DMS53 (cell line): ENCODE results near the gene KCNK1.
"Not testable (repeated sequence)": the region's sequence is repeated elsewhere in the genome, so short reads cannot be mapped to it uniquely, and the experiment has no call there.

Experiments used
- DNase-seq: peaks from one replicate; lab custom pipeline; 2025; lab: John Stamatoyannopoulos, UW

Gene KCNK1

DNA sequence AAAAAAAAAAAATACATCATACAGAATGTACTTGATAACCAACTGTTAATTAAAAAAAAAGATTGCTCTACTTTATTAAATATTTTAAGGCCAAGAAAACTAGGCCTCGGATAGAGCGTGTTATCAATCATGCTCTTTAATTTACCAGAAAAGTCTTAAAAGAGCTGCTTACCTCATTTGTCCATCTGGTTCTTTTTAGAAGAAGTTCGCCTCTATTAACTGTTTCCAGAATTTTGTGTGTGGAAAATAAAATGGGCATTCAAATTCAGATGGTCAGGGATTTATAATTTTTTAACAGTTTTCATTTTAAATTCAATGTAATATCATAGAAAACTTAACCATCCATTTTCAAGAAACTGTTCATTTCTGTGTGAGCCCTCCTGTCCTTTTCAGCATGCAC, 53.8 kb downstream of the KCNK1 start:
- no peak for DNase-seq

DNA sequence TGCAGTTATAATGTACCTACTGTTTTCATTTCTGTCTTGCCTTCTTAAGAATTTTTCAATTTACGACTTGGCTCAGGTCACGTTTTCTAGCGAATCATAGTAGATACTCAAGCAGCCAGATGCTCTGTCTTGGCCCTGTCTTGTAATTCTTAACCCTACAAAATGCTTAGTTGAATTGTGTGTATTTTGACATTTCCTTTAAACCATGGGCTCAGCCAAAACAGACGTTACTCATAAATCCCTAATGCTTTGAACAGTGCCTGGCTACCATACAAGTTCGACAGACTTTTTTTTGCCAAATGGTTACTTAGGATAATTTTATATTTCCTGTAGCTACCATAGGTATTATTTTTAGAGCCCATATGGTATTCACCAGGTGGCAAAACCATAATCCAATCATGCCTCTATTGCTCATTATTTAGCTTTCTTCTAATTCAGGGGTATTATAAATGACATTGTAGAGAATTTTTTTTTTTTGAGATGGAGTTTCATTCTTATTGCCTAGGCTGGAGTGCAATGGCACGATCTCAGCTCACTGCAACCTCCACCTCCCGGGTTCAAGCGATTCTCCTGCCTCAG, 54.3 kb downstream of the KCNK1 start:
- no peak for DNase-seq

DNA sequence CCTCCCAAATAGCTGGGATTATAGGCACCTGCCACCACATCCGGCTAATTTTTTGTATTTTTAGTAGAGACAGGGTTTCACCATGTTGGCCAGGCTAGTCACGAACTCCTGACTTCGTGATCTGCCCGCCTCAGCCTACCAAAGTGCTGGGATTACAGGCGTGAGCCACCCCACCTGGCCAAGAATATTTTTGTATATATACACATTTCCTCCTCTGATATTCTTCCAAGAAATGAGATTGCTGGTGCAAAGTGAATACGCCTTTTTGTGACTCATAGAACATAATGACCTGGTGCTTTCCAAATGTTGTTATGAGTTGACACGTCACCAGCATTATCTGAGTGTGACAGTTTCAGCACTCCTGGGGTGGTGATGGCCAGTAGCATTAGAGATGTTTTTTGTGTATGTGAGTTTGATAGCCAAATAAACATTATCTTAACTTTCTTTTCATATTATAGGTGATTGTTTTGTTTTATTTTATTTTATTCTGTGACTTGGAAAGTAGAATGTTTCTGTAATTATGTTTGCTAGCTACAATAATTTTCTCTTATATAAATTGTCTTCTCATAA, 54.9 kb downstream of the KCNK1 start:
- DNase-seq, result peak; percentile 8

DNA sequence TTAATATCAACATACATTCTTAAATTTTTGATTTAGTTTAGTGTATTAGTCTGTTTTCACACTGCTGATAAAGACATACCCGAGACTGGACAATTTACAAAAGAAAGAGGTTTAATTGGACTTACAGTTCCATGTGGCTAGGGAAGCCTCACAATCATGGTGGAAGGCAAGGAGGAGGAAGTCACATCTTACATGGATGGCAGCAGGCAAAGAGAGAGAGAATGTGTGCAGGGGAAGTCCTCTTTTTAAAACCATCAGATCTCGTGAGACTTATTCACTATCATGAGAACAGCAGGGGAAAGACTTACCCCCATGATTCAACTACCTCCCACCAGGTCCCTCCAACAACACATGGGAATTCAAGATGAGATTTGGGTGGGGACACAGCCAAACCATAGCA, 56.5 kb downstream of the KCNK1 start:
- DNase-seq, result not testable (repeated sequence)

DNA sequence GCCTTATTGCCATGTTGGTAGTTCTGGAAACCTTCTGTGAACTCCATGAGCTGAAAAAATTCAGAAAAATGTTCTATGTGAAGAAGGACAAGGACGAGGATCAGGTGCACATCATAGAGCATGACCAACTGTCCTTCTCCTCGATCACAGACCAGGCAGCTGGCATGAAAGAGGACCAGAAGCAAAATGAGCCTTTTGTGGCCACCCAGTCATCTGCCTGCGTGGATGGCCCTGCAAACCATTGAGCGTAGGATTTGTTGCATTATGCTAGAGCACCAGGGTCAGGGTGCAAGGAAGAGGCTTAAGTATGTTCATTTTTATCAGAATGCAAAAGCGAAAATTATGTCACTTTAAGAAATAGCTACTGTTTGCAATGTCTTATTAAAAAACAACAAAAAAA, 57.4 kb downstream of the KCNK1 start:
- DNase-seq, result no peak

DNA sequence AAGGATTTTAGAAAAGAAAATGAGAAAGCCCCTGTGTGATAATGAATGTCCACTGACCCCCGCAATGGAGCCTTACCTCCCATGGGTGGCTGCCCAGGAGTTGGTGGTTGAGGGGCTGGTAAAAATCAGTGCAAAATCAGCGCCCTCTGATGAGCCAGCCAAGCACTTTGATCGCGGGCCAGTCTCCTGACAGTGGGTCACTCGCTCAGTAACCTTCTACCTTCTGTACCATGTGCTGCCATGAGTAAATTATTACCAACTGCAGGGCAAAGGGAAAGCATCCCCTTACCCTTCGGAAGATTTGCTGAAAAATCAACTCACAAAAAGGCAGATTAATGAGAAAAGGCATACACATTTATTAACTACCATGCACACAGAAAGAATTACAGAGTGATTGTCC, 58.8 kb downstream of the KCNK1 start:
- DNase-seq, result no peak

DNA sequence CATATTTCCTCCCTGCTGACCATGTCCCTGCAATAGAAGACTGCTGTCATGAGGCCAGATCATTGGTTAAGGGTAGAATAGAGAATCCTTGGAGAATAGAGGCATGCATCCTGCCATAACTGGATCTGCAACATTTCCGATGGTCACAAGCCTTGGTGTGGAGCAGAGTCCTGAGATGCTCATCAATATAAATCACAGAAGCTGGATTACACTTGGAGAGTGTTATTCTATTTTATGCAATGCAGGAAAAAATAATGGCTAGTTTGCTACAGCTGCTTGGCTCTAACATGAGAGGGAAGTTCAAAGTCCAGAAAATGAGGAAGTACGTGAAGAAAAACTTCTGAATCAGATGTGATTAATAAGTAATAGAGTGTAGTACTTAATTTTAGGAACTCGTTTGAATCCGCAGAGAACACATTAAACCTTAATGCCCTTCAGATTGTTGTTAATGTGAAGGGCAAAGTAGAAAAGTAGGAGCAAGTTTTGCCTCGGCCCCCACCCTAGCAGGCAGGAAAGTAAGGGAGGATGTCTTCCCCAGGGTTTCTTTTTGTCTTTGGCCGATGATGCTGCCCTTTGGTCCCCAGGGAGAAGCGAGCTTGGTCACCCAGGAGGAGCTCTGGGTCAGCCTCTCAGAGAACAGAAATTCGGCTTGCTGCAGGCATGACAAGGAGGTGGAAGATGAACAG, 59.5 kb downstream of the KCNK1 start:
- DNase-seq, result peak; percentile 65

DNA sequence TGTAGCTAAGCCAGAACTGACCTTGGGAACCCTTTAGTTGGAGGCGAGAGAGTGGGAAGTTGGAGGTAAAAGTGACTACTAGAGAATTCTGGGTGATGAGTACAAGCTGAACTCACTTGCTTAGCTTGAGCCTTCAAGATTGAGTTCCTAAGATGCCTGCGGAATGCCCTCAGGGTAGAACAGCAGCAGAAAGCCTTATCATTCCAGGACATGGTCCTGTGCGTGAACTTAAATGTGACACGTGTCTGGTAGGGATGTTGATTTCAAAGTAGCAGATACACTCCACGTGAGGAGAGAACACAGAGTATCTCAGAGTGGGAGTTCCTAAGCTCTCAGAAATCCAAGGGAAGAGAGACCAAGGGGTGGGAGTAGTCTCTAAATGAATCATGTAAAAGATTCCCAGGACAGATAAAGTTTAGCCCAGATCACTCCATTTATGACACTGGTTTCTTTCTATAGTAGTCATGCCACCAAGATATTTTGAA, 60.1 kb downstream of the KCNK1 start:
- no peak for DNase-seq

DNA sequence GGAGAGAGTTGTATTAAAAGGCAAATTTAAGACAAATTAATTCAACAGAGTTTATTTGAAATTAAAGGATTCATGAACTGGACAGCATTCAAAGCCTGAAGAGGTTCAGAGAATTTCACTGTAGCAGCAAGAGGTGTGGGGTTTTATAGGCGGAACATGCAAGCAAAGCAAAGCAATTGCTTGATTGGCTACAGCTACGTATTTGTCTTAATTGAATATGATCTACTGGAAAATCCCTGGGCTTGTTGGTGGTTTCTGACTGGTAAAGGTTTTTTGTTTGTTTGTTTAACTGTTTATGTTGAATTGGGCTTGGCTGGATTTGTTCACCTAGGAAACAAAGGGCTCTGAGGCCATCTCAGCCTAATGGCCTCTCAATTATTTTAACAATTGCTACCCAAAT, 61.5 kb downstream of the KCNK1 start:
- no peak for DNase-seq

DNA sequence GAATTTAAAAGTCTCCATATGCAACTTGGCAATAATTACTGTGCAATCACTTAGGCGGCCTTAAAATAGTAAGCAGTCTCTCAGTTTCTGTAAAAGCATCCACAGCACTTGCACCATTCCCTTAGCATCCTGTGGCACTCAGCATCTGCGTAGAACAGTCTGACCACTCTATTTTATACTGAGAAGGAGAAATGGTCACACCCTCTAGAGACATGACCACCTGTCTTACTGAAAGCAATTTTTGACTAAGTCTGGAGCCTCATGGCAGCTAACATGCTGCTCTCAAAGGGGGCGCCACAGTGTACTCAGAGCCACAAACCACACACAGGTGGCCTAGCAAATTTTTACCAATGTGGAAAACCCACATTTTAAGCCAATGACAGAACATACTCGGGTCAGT, 62.0 kb downstream of the KCNK1 start:
- no peak for DNase-seq

DNA sequence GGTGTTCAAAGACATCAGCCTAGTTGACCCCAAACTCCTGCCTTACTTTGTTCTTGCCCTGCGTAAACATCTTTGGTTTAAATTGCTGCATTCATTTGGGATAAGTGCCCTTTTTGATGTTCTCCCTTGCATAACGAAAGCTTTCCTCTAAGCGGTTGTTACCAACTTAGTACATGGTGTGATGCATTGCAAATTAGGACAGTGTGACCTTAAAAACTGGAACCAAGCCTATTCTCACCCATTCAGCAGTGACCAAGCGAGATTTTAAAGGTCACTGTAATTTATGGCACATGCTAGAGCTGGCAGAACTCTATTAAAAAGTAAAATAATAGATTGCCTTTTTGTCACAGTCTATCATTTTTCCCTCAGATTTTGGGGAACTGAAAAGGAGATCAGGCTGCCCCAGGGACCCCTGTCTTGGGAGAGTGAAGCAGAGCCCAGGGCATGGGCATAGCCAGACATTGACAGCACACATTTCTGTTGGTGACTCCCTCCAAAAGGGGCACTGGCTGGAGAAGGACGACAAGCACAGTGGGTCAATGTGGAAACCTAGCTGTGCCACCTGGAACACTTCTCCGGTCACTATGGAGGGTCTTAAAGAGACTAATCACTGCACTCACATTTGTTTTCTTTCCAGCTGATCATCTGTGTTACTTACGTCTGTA, 63.9 kb downstream of the KCNK1 start:
- DNase-seq, result no peak

DNA sequence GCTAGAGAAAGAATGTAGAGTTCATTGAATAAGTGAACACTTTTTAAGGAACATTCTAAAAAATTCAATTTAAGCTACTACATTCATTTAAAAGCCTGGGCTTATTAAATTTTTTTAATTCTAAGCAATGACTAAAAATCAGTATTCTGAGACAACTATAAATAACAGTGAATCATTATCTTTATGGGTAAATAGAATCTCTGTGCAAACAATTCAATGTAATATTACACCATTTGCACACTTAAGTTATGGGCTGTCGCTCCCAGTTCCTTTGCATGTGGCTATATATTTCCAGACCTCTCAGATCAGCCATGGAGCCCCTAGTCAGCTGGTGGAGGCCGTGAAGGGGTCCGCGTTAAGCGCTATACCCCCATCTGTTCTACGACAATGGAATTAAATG, 65.1 kb downstream of the KCNK1 start:
- DNase-seq, result peak; percentile 61

DNA sequence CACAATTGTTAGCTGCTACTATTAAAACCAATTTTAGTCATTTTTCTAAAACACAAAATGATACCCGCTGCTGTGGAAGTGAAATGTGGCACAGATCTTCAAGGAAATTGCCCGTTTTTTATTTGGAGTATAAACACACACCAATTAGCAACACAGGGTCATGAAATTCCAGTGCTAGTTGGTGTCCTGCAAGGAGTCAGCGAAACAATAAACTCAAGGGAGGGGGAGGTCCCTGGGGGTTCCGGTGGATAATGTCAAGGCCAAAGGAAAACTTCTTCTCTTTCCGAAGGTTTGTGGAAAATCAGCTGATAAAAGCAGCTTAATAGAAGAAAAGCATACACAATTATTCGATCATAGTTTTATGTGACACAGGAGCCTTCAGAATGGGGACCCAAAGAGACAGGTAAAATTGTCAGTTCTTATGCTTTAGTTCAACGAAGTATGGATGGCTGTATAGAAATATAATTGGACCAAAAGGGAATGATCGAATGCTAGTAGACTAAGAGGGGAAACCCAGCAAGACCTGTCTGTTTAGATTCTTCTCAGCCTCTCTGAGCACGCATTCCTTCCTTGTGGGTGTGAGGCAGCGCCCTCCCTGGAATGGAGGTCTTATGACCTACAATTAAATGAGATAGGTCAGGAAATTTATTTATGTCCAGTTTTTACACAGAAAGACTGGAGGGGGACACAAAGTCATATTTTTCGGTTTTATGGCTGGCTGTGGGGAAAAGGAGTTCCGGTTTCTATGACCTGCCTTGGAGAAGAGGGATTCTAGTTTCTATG, 65.9 kb downstream of the KCNK1 start:
- no peak for DNase-seq

DNA sequence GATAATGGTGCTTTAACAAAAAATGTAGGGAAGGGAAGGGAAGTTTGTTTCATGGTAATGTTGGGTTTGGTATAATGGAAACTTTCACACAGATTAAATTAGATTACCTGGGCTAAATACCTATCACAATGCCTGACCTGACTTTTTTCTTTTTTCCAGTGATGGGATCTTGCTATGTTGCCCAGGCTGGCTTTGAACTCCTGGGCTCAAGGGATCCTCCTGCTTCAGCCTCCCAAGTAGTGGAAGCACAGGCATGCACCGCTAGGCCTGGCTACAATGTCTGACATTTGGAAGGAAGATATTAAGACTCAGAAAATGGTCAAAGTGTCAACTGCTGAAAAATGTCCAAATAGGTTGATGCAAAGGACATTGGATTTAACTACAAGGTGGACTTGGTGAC, 67.4 kb downstream of the KCNK1 start:
- no peak for DNase-seq

DNA sequence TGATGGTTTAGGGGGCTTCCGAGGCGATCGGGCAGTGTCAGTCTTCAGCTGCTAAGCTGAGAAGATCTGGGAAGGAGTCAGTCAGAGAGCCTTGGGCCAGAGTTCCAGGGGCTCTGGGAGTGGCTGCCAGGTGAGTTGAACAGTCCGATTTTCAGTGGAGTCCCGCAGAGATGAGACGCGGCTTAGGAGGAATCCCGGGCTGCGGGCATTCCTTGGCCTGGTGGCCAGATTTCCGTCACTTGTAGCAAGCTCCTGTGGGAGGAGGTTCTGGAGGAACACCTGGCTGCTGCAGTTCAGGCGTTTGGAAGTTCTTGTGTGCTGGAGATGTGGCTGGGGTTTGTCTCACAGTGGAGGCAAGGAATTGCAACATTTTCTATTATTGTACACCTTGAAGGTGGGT, 72.7 kb downstream of the KCNK1 start:
- not testable (repeated sequence) for DNase-seq

DNA sequence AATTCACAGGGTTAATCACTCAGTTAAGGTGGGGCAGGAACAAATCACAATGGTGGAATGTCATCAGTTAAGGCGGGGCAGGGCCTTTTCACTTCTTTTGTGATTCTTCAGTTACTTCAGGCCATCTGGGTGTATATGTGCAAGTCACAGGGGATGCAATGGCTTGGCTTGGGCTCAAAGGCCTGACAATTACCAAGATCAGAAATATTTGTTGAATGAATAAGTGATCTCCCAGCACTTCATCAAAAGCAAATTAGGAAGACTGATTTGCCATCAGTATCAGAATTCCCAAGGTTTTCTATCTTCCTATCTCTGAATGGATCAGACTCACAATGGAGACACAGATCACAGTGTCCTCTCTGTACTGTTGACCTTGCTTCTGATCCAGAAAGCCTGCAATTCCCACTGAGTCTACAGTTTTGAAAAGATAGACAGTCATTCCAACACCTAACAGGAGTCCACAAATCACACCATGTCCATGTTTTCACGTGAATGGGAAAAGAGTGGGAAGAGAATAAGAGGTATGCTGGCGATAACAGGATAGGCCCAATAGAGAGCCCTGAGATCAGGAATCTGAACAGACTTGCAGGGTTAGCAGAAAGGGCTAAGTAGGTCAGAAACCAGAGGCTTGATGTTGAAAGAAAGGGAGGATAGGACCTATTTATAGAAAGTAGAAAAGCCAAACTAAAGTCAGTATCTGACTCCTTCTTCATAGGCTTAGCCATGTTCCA, 75.3 kb downstream of the KCNK1 start:
- DNase-seq, result no peak

DNA sequence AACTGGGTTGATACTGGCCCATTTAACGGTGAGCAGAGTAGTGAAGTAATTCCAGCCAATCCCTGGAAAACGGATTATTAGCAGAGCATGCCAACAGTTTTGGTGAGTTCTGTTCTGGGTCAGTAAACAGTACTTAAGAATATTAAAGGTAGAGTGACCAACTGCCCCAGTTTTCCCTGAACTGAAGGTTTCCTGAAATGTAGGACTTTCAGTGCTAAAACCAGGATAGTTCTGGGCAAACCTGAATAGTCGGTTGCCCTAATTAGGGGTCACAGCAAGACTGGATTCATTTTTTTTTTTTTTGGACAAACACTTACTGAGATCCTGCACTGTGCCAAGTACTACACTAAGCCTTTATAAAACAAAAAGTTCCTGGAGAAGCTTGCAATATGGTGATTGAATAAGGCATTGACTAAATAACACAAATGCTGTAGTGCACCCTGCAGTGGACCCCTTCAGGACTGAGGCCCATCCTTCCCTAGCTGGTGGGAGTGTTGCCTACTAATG, 75.9 kb downstream of the KCNK1 start:
- no peak for DNase-seq

DNA sequence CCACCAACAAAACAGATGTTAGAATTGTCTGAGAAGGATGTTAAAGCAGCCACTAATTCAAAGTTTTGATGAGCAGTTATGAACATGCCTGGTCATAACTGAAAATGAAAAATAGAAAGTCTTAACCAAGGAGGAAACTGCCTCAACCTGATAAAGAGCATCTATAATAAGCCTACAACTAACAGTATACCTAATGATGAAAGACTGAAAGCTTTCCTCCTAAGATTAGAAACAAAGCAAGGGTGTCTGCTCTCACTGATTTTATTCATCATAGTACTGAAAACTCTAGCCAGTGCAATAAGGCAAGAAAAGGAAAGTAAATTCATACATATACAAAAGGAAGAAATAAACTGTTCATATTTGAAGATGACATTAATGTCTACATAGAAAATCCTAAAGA, 82.0 kb downstream of the KCNK1 start:
- no peak for DNase-seq

DNA sequence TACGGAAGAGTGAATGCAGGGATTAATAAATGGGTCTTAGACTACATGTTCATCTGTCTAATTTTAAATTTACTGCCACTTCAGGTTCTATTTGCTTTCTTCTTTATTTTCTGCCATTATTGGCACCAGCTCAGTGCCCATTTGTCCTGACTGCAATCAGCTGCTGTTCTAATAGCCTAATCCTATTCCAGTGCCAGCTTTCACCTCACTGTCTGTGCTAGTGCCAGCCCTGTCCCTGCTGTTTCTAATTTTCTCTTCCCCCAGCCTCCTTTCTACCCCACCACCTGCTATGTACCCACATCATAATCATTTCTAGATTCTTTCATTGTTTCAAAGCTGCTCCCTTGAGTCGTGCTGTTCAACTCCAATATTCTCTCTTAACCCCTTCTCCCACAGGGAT, 86.4 kb downstream of the KCNK1 start:
- no peak for DNase-seq

DNA sequence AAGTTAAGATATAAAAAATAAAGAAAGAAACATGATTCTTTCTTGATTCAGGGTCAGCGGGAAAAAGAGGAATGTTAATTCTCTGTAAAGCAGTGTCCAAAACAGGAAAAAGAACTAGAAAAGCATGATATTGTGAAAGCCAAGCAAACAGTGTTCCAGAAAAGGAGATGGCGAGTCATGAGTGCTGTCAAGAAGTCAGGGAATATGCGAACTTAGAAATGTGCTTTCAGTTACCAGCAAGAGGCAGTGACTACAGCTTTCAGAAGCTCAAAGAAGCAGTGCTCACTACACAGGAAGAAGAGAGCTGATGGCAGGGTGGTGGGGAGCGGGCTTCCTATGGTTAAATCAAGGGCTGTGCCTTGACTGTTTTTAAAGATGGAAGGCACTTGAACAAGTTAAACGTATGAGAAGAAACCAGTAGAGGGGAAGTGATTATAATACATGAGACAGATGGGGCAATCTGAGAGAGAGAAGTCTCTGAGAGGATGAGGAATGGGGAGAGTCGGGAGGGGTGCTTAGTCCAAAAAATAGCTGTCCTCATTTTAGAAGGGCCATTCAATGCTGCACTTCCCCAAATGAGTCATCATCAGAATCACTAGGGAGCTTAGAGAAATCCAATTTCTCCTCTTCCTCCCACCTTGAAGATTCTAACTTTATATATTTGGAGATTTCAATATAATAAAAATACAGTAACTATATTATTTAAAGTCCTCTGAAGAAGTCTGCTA, 90.4 kb downstream of the KCNK1 start:
- peak; percentile 40 for DNase-seq
